ENCODE data around the gene JPT2. TPM values are rescaled to one million over a fixed set of nuclear protein-coding genes. Genes with fewer than 3 reads are reported as not detected.

Gene JPT2
- total and polyA plus RNA-seq, 2 experiments from 2014 or later = 9.2 to 52.0 TPM

GRCh38 chr16:1641261-1641660 lies 36.8 kb upstream of the JPT2 start:
- Histone ChIP-seq H3K27me3 (no peaks in the 10 kb centered on the region), H3K9me3 (ENCODE audit: low read depth) (no peaks in the 10 kb centered on the region), H4K20me1 (ENCODE audit: insufficient read depth, poor library complexity, severe bottlenecking) (peaks cover 5% of the 10 kb centered on the region), H3K36me3 (replicated peaks; ENCODE audit: insufficient read depth, low read depth) (no peaks in the 10 kb centered on the region), H3K4me2 (no peak overlapping the region), H2AFZ (no peak overlapping the region), H3K79me2 (no peaks in the 10 kb centered on the region), H3K4me3 (no peak overlapping the region), H3K9me2 (replicated peaks; ENCODE audit: insufficient read depth) (no peaks in the 10 kb centered on the region), H3K4me1 (ENCODE audit: insufficient read depth) (no peaks in the 10 kb centered on the region), H3K27ac (no peak overlapping the region)
- DNase-seq (ENCODE audit: low spot score) = no peak
- no peak for TF ChIP-seq EZH2phosphoT487 (IDR thresholded peaks at IDR 0.05; ENCODE audit: low read depth, severe bottlenecking, unreplicated experiment)
- TF ChIP-seq CTCF (IDR thresholded peaks at IDR 0.05; ENCODE audit: poor library complexity) = no peak
- TF ChIP-seq EZH2 (IDR thresholded peaks at IDR 0.05; ENCODE audit: borderline replicate concordance) = no peak
- WGBS (ENCODE audit: low lambda C conversion rate, missing lambda C conversion rate) = 97% methylated on average over 12 of the region's 12 CpGs

- H3K79me2 ChIP-seq = peaks cover 3% of the 10 kb centered on the region
- H2AFZ ChIP-seq = no peak overlapping the region
Measured at GRCh38 chr16:1642148-1642547, 35.9 kb upstream of the JPT2 start.

GRCh38 chr16:1642753-1643152 lies 35.3 kb upstream of the JPT2 start:
- H3K4me1 ChIP-seq (ENCODE audit: insufficient read depth) = no peaks in the 10 kb centered on the region
- H3K9me2 ChIP-seq (replicated peaks; ENCODE audit: insufficient read depth) = no peaks in the 10 kb centered on the region
- TF ChIP-seq CTCF (IDR thresholded peaks at IDR 0.05; ENCODE audit: poor library complexity) = no peak
- no peak for TF ChIP-seq EZH2phosphoT487 (IDR thresholded peaks at IDR 0.05; ENCODE audit: low read depth, severe bottlenecking, unreplicated experiment)
- no peak for TF ChIP-seq EZH2 (IDR thresholded peaks at IDR 0.05; ENCODE audit: borderline replicate concordance)
- WGBS (ENCODE audit: low lambda C conversion rate, missing lambda C conversion rate) = 95% methylated on average over 11 of the region's 11 CpGs
- H2AFZ ChIP-seq = no peak overlapping the region
- H3K4me2 ChIP-seq = no peak overlapping the region
- no peak for DNase-seq (ENCODE audit: low spot score)
- no peaks in the 10 kb centered on the region for H3K9me3 ChIP-seq (ENCODE audit: low read depth)
- H3K36me3 ChIP-seq (replicated peaks; ENCODE audit: insufficient read depth, low read depth) = no peaks in the 10 kb centered on the region
- H4K20me1 ChIP-seq (ENCODE audit: insufficient read depth, poor library complexity, severe bottlenecking) = peaks cover 9% of the 10 kb centered on the region
- peaks cover 4% of the 10 kb centered on the region for H3K79me2 ChIP-seq
- H3K27me3 ChIP-seq = no peaks in the 10 kb centered on the region
- H3K4me3 ChIP-seq = no peak overlapping the region
- H3K27ac ChIP-seq = no peak overlapping the region

More at GRCh38 chr16:1642148-1642547, 35.9 kb upstream of the JPT2 start:
- WGBS (ENCODE audit: low lambda C conversion rate, missing lambda C conversion rate) = 100% methylated on average over 5 of the region's 5 CpGs
- no peaks in the 10 kb centered on the region for H3K36me3 ChIP-seq (replicated peaks; ENCODE audit: insufficient read depth, low read depth)
- no peaks in the 10 kb centered on the region for H3K4me1 ChIP-seq (ENCODE audit: insufficient read depth)
- no peak overlapping the region for H3K4me2 ChIP-seq
- no peak for DNase-seq (ENCODE audit: low spot score)
- no peak for TF ChIP-seq EZH2 (IDR thresholded peaks at IDR 0.05; ENCODE audit: borderline replicate concordance)
- TF ChIP-seq CTCF (IDR thresholded peaks at IDR 0.05; ENCODE audit: poor library complexity) = no peak
- TF ChIP-seq EZH2phosphoT487 (IDR thresholded peaks at IDR 0.05; ENCODE audit: low read depth, severe bottlenecking, unreplicated experiment) = no peak
- H3K27ac ChIP-seq = no peak overlapping the region
- no peaks in the 10 kb centered on the region for H3K9me2 ChIP-seq (replicated peaks; ENCODE audit: insufficient read depth)
- no peaks in the 10 kb centered on the region for H3K27me3 ChIP-seq
- no peaks in the 10 kb centered on the region for H3K9me3 ChIP-seq (ENCODE audit: low read depth)
- peaks cover 9% of the 10 kb centered on the region for H4K20me1 ChIP-seq (ENCODE audit: insufficient read depth, poor library complexity, severe bottlenecking)
- no peak overlapping the region for H3K4me3 ChIP-seq

- H4K20me1 ChIP-seq (ENCODE audit: insufficient read depth, poor library complexity, severe bottlenecking) = peaks cover 9% of the 10 kb centered on the region
- no peak for TF ChIP-seq CTCF (IDR thresholded peaks at IDR 0.05; ENCODE audit: poor library complexity)
- TF ChIP-seq EZH2phosphoT487 (IDR thresholded peaks at IDR 0.05; ENCODE audit: low read depth, severe bottlenecking, unreplicated experiment) = no peak
- TF ChIP-seq EZH2 (IDR thresholded peaks at IDR 0.05; ENCODE audit: borderline replicate concordance) = no peak
- no peaks in the 10 kb centered on the region for H3K36me3 ChIP-seq (replicated peaks; ENCODE audit: insufficient read depth, low read depth)
- WGBS (ENCODE audit: low lambda C conversion rate, missing lambda C conversion rate) = 97% methylated on average over 12 of the region's 12 CpGs
- no peaks in the 10 kb centered on the region for H3K4me1 ChIP-seq (ENCODE audit: insufficient read depth)
- H3K9me2 ChIP-seq (replicated peaks; ENCODE audit: insufficient read depth) = no peaks in the 10 kb centered on the region
- H3K4me2 ChIP-seq = no peak overlapping the region
- peaks cover 6% of the 10 kb centered on the region for H3K79me2 ChIP-seq
- DNase-seq (ENCODE audit: low spot score) = no peak
- H3K4me3 ChIP-seq = no peak overlapping the region
- no peaks in the 10 kb centered on the region for H3K9me3 ChIP-seq (ENCODE audit: low read depth)
- no peak overlapping the region for H2AFZ ChIP-seq
- no peak overlapping the region for H3K27ac ChIP-seq
- H3K27me3 ChIP-seq = no peaks in the 10 kb centered on the region
Measured at GRCh38 chr16:1643521-1643920, 34.6 kb upstream of the JPT2 start.

Data from hepatocyte (in vitro differentiated cells).